ENCODE results near the gene WNT2B.

Gene WNT2B

DNA sequence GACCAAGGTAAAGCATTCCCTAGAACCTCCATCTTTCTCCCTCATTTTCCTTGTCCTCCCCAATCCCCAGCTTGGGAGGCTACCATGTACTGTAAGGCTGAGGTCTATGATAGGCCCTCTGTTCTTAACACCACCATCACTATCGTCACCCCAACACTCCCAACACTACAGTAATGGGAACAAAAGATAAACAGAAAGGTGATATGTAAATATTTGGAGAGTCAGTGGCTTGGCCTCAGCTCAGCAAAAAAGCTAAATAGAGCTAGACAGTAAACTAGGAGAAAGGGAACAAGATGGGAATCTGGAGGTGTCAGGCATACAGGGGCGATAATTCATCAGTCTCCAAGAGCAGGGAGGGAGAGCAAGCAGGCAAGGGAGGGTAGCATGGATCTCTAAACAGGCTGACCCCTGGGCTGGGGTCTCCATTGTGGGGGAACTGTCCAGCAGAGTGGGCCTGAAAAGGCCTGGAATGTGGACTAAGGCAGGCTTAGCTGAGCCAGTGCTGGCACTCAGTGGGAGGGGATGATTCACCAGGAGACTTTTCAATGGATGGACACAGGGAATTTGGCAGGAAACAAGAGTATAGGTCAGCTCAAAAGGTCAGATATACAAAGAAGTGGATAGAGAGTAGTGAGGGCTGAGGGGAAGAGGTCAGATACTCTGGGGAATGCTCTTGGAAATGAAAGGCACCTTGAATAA is 6.7 kb downstream of the WNT2B start:
- TF ChIP-seq, protein P1, sequence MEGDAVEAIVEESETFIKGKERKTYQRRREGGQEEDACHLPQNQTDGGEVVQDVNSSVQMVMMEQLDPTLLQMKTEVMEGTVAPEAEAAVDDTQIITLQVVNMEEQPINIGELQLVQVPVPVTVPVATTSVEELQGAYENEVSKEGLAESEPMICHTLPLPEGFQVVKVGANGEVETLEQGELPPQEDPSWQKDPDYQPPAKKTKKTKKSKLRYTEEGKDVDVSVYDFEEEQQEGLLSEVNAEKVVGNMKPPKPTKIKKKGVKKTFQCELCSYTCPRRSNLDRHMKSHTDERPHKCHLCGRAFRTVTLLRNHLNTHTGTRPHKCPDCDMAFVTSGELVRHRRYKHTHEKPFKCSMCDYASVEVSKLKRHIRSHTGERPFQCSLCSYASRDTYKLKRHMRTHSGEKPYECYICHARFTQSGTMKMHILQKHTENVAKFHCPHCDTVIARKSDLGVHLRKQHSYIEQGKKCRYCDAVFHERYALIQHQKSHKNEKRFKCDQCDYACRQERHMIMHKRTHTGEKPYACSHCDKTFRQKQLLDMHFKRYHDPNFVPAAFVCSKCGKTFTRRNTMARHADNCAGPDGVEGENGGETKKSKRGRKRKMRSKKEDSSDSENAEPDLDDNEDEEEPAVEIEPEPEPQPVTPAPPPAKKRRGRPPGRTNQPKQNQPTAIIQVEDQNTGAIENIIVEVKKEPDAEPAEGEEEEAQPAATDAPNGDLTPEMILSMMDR (IDR thresholded peaks at IDR 0.05; ENCODE audit: insufficient read depth, low read depth, low read length, missing control alignments): no peak
- H3K4me3 ChIP-seq (ENCODE audit: low read depth, low read length): no peak overlapping the region
- no peak for DNase-seq (ENCODE audit: low read depth)

DNA sequence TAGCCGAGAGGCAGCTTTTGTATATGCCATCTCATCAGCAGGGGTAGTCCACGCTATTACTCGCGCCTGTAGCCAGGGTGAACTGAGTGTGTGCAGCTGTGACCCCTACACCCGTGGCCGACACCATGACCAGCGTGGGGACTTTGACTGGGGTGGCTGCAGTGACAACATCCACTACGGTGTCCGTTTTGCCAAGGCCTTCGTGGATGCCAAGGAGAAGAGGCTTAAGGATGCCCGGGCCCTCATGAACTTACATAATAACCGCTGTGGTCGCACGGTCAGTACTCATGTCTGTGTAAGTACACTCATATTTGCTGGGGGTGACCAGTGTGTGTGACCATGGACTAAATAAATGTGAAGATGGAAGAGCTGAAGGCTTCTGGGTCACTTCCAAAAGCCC is 7.4 kb downstream of the WNT2B start:
- no peak for DNase-seq (ENCODE audit: low read depth)
- TF ChIP-seq, protein P1 (IDR thresholded peaks at IDR 0.05; ENCODE audit: insufficient read depth, low read depth, low read length, missing control alignments): no peak
- no peak overlapping the region for H3K4me3 ChIP-seq (ENCODE audit: low read depth, low read length)

DNA sequence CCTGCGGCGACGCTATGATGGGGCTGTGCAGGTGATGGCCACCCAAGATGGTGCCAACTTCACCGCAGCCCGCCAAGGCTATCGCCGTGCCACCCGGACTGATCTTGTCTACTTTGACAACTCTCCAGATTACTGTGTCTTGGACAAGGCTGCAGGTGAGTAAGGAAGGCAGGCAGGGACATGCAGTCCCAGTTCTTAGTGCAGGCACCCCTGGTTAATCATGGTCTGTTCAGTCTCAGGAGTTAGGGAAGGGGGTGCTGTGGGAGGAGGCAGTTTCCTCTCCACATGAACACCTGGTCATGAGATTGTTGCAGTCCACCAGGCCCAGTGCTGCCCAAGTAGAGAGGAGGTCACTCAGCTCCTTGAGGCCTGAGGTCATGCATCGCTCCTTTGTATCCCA is 8.5 kb downstream of the WNT2B start:
- TF ChIP-seq, protein P1 (IDR thresholded peaks at IDR 0.05; ENCODE audit: insufficient read depth, low read depth, low read length, missing control alignments): no peak
- no peak for DNase-seq (ENCODE audit: low read depth)
- no peak overlapping the region for H3K4me3 ChIP-seq (ENCODE audit: low read depth, low read length)

DNA sequence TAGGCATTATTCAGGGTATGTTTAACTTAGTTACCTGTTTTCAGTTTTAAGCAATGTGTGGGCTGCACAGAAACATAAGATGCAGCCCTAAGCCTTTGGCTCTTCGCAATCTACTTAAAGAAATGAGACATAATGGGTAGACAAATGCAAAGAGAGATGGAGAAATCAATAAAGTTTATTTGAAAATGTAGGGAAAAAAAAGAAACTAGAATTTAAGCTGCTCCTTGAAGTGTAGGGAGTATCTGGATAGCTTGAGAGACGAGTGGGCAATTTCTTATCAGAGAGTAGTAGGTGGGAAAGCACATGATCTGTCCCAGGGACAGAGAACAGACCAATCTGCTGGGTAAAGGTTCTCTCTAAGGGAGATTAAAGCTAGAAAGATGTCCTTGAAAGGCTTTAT is 8.9 kb downstream of the WNT2B start:
- TF ChIP-seq, protein P1 (IDR thresholded peaks at IDR 0.05; ENCODE audit: insufficient read depth, low read depth, low read length, missing control alignments): no peak
- no peak overlapping the region for H3K4me3 ChIP-seq (ENCODE audit: low read depth, low read length)
- DNase-seq (ENCODE audit: low read depth): no peak

DNA sequence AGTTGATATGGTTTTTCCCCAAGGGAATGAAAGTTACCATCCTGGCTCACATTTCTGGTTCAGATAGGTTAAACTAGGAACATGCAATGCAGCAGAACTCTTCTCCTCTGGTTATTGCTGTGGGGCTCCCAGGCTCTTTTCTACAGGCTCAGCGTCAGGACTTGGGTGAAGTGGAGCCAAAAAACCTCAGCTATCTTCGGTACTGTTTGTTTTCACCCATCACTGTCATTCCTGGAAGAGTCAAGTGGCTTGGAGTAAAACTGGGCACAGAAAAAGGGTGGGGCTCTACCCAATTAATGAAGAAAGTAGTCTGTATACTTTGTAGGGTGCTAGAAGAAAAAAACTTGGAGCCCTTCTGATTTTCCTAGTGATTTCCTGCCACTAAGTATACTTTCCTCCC is 9.4 kb downstream of the WNT2B start:
- TF ChIP-seq, protein P1 (IDR thresholded peaks at IDR 0.05; ENCODE audit: insufficient read depth, low read depth, low read length, missing control alignments): no peak
- DNase-seq (ENCODE audit: low read depth): no peak
- no peak overlapping the region for H3K4me3 ChIP-seq (ENCODE audit: low read depth, low read length)

DNA sequence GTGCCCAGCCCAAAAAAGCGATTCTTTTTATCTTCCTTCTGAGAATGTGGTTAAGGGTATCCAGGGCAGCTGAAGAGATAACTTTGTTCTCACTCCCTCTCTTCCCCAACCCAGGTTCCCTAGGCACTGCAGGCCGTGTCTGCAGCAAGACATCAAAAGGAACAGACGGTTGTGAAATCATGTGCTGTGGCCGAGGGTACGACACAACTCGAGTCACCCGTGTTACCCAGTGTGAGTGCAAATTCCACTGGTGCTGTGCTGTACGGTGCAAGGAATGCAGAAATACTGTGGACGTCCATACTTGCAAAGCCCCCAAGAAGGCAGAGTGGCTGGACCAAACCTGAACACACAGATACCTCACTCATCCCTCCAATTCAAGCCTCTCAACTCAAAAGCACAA is 11.4 kb downstream of the WNT2B start:
- DNase-seq (ENCODE audit: low read depth): no peak
- H3K4me3 ChIP-seq (ENCODE audit: low read depth, low read length): no peak overlapping the region
- TF ChIP-seq, protein P1 (IDR thresholded peaks at IDR 0.05; ENCODE audit: insufficient read depth, low read depth, low read length, missing control alignments): no peak

DNA sequence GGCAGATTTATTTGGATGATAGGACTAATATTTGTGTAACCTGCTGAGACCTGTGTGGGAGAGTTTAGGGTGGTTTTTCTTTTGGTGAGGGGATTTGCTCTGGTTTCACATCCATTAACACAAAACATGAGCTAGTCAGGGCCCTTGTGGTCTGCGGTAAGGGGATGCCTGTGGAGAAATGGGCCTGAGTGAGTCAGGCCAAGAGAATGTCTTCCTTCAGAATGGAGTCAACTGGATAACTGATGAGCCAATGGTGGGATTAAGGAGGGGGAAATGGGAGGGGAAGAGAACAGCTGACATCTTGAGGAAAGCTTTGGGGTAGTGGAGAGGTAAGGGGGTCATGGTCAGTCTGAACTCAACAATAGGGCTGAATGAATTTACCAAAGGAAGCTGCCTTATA is 13.9 kb downstream of the WNT2B start:
- TF ChIP-seq, protein P1 (IDR thresholded peaks at IDR 0.05; ENCODE audit: insufficient read depth, low read depth, low read length, missing control alignments): no peak
- no peak for DNase-seq (ENCODE audit: low read depth)
- no peak overlapping the region for H3K4me3 ChIP-seq (ENCODE audit: low read depth, low read length)
